ENCODE measurements around the gene OR2C1.
A peak's percentile ranks its signal among the peaks of the same experiment; 100 is the strongest.

The OR2C1 gene

GRCh38 chr16:3355589-3355988 is at the start of gene OR2C1:
Gene OR2C1 (plus strand): TSS chr16:3355889. CDS start chr16:3355941, 52 bp downstream.
- ATAC-seq (no peak), DNase-seq (no peak)

GRCh38 chr16:3306078-3306477 is 49.6 kb upstream of the OR2C1 start:
- DNase-seq (no peak), ATAC-seq (no peak)

DNA sequence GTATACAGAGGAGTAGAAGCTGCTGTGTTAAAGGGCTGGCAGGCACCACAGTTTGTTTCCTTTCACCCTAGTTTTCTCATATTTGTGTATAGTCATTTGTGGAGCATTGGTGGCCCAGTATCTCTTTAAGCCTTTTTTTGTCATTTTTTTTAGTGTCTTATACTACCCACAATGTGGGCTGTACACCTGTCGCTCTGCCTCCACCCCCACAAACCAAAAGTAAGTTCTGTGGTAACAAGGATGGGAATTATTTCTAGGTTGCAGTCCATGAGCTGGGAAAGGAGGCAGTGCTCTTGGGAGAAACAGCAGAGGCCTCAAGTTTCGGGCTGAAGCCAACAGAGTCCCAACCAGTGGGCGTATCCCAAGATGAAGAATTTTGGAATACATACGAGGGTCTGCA is 44.2 kb upstream of the OR2C1 start:
- DNase-seq = no peak
- no peak for ATAC-seq

DNA sequence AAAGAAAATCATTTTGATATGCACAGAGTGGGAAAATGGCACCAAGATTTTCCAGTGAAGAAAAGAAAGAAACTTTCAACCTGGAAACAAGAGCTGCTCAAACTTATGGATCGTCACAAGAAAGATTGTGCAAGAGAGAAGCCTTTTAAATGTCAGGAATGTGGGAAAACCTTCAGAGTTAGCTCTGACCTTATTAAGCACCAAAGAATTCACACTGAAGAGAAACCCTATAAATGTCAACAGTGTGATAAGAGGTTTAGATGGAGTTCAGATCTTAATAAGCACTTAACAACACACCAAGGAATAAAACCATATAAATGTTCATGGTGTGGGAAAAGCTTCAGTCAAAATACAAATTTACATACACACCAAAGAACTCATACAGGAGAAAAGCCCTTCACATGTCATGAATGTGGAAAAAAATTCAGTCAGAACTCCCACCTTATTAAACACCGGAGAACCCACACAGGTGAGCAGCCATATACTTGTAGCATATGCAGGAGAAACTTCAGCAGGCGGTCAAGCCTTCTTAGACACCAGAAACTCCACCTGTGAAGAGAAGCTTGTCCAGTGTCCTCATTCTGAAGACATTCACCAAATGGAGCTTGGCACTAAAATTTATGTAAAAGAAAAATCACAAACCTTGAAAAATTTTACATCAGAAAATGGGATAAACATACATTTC is 38.2 kb upstream of the OR2C1 start:
- DNase-seq = no peak
- no peak for ATAC-seq

- ATAC-seq = no peak
- DNase-seq = no peak
These were observed 33.9 kb upstream of the OR2C1 start for GRCh38 chr16:3321816-3322215.

- no peak for DNase-seq
- ATAC-seq = no peak
These were observed 28.2 kb upstream of the OR2C1 start for GRCh38 chr16:3327514-3327913.

DNA sequence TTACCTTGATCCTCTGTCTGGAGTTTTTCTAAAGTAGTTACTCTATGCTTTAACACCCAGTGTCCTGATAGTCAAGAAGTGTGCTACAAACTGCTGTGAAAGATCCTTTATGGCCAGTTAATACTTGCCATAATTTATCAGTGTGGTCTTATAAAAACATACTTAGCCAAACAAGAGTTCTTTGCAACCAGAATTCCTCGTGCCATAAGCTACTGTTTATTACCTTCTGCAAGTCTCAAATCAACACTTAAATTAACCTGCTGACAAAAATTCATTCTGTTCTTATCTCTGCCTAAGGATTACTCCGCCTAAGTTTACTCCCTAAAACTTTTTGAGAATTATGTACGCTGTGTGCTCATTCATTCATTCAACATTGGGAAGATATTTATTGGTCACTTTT is 27.6 kb upstream of the OR2C1 start:
- DNase-seq = no peak
- ATAC-seq = no peak

DNA sequence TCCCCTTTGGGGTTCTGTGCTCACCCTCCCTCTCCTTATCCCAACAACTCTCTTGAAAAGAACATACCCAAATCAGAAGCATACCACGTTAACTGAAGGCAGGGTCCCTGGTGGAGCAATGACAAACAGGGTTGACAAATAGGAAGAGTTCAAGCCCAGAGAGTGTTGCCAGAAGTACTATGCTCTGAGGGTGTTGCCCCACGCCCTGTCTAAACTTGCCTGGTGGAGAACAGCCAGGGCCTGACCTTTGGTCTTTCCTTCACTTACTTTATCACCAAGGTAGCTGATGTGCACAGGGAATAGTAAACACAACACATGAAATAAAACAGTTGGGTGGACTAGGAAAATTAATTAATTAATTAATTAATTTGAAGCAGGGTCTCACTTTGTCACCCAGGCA is 27.0 kb upstream of the OR2C1 start:
- no peak for ATAC-seq
- no peak for DNase-seq

GRCh38 chr16:3346041-3346440 is 9.6 kb upstream of the OR2C1 start:
- DNase-seq = no peak
- no peak for ATAC-seq

- DNase-seq (no peak), ATAC-seq (no peak)
These were observed 8.1 kb upstream of the OR2C1 start for GRCh38 chr16:3347586-3347985.

GRCh38 chr16:3348547-3349167 is 7.0 kb upstream of the OR2C1 start:
- peak; percentile 32 for ATAC-seq
- DNase-seq = no peak

GRCh38 chr16:3349175-3349574 is 6.5 kb upstream of the OR2C1 start:
- ATAC-seq = no peak
- no peak for DNase-seq

GRCh38 chr16:3356118-3356517 is 429 bp downstream of the OR2C1 start:
- no peak for ATAC-seq
- DNase-seq = no peak

DNA sequence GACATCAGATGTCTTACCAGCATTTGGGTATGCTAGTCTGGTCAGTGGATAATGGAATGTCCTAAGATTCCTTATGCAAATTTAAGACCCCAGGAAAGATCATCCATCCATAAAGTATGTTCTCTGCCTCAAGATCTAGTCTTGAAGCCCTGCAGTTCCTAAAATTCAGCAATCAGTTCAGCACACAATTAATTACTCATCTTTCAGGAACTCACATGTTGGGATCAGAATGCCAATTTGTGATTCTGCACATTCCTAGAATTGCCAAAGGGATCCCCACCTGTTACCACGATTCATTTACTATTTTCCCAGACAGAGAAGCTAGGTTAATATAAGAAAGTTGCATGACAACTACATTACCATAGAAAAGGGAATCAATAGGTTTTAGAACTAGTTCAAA is 3.2 kb downstream of the OR2C1 start:
- DNase-seq (no peak), ATAC-seq (no peak)

DNA sequence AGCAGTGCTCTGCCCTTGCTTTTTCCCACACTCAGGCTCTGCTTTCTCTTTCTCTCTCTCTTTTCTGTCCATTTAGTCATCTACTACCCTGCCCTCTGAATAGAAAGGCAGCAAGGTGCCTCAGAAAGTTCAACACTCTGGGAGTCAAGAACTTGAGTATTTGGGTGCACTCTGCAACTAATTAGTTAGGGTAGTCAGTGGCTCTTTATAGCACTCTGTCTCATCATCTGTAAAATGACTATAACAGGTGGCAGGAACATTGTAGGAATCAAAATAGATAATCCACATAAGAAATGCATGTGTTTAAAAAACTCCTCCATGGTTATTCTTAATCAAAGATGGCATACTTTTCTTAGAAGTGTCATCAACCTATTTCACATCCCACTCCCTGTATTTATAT is 7.2 kb downstream of the OR2C1 start:
- DNase-seq (no peak), ATAC-seq (no peak)

DNA sequence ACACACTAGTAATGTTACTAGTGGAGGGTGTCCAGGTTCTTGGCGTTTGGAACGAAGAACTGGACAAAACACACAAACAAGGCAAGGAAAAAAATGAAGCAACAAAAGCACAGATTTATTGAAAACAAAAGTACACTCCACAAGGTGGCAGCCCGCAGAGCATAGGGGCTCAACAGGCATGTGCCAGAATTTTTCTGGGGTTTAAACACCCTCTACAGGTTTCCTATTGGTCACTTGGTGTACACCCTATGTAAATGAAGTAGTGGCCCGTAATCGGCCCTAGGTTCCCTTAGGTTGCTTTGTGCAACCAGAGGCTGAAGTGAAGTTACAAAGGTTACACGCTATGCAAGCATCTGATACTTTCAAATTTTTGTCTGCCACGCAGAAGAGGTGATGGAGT is 8.1 kb downstream of the OR2C1 start:
- DNase-seq (no peak), ATAC-seq (no peak)

DNA sequence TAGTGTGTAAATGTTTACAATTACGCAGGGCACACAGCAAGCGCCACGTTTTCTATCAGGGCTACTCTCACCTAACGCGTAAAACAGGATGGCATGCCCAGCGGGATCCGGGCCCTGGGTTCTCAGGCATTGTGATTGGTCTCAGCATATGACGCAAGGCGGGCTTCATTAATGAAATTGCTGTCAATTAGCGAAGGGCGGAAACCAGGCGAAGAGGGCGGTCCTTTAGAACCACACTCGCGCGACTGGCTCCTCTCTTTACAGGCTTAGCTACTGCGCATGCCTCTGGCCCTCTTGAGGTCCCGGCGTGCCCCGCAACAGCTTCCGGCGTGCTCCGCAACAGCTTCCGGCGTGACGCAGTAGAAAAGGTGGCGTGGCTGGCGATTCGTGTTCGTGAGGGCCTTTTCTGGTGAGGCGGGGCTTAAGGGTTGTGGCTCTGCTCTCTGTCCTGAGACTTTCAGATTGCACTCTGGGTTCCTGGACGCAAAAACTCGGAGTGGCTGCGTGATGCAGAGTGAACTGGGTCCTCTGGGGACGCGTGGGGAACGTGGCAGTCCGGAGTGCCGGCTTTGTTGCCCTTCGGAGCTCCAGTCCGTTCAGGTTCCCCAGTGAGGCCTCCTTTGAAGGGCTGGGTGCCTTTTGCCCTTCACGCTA is 9.2 kb downstream of the OR2C1 start:
- DNase-seq = peak; percentile 84
- ATAC-seq = peak; percentile 98

- no peak for ATAC-seq
- DNase-seq = no peak
These were observed 13.4 kb downstream of the OR2C1 start for GRCh38 chr16:3369073-3369472.

- ATAC-seq (no peak), DNase-seq (no peak)
These were observed 20.0 kb downstream of the OR2C1 start for GRCh38 chr16:3375680-3376079.

DNA sequence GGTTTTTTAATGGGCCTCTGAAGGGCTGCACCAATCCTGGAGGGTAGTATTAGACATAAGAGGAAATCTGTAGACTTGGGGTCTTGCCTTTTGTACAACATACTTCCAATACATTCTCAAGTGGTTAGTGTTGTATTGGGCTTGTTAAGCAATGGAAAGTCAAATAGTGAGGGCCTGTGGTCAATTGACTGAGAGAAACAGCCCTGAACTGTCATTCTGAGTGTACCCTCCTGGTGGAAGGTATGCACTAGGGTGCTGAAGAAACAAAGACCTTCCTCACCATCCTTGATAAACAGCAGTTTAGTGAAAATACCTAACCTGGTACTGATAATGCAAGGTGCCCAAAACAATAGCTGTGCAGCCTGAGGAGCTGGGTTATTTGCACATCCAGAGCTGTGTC is 22.2 kb downstream of the OR2C1 start:
- no peak for ATAC-seq
- DNase-seq = no peak

- ATAC-seq = no peak
- DNase-seq = no peak
These were observed 27.4 kb downstream of the OR2C1 start for GRCh38 chr16:3383045-3383448.

GRCh38 chr16:3388325-3388724 is 32.6 kb downstream of the OR2C1 start:
- ATAC-seq = no peak
- DNase-seq = no peak

DNA sequence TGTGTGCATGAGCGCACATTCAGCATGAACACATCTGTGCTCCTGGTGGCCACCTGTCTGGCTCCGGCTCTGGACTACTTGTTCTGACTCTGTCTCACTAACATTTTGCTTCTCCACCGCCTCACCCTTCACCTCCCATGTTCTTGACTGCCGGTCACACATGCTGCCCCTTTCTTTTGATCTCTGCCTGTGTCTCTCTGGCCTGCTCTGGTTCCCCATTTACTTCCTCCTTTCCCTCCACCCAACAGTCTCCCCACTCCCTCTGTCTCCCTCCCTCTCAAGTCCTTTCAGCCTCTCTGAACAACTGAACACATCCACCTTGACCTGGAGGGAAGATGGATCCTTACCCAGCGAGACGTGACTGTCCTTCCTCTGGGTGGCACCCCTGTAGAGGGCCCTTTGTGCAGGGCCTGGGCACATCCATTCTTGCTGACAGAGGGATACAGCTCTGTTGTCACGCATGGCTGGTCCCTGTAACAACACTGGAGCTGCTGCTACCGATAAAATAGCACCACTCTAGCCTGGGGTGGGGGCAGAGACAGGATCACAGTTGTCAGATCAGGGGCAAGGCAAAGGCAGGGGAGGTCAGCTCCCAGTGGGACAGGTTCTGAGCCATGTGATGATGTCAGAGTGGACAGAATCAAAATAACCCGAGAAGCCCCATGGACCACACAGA is 34.1 kb downstream of the OR2C1 start:
- no peak for DNase-seq
- ATAC-seq = no peak
